Spleen (tissue), 11 donors: Measurements from ENCODE around the gene PRDM16. TPM values are rescaled to one million over a fixed set of nuclear protein-coding genes. Genes with fewer than 3 reads are reported as not detected.

Experiments
- DNase-seq: peaks from one replicate; pipeline ENCODE4 v3.0.0-alpha.2; 2020
- H3K27ac ChIP-seq, 8 donors: fragments of 200-600 bp; sonication (generic) in 7 of 8; 1 replicate in 4 of 8; 2 replicates in 4 of 8; pipeline versions ENCODE4 v1.5.0 to v1.8.0; 2016 to 2021; ENCODE audit warnings: inconsistent platforms in 4 of 8, mild to moderate bottlenecking in 4 of 8, moderate library complexity in 1 of 8
- H3K27me3 ChIP-seq, 7 donors: fragments of 200-600 bp; sonication (generic) in 6 of 7; replicated peaks in 1 of 7; 1 replicate in 4 of 7; 2 replicates in 3 of 7; pipeline versions ENCODE4 v1.5.0 to v1.8.0; 2016 to 2021; ENCODE audit warnings: inconsistent platforms in 3 of 7, mild to moderate bottlenecking in 1 of 7
- H3K36me3 ChIP-seq, 6 donors: fragments of 200-600 bp; sonication (generic) in 5 of 6; 1 replicate in 4 of 6; 2 replicates in 2 of 6; pipeline versions ENCODE4 v1.5.0 to v1.8.0; 2016 to 2021; ENCODE audit warnings: inconsistent platforms in 2 of 6
- H3K4me1 ChIP-seq, 6 donors: fragments of 200-600 bp; sonication (generic) in 5 of 6; 1 replicate in 3 of 6; 2 replicates in 3 of 6; pipeline versions ENCODE4 v1.5.0 to v1.8.0; 2016 to 2021; ENCODE audit warnings: inconsistent platforms in 3 of 6
- H3K4me3 ChIP-seq, 8 donors: fragments of 200-600 bp; sonication (generic) in 7 of 8; 1 replicate in 4 of 8; 2 replicates in 4 of 8; pipeline versions ENCODE4 v1.5.0 to v1.8.0; 2016 to 2021; ENCODE audit warnings: inconsistent platforms in 4 of 8, mild to moderate bottlenecking in 4 of 8, moderate library complexity in 2 of 8
- H3K9me3 ChIP-seq, 8 donors: fragments of 200-600 bp; sonication (generic) in 7 of 8; 1 replicate in 4 of 8; 2 replicates in 4 of 8; pipeline versions ENCODE4 v1.5.0 to v1.8.0; 2016 to 2021; ENCODE audit warnings: inconsistent platforms in 4 of 8
- CTCF ChIP-seq, 11 experiments: fragments of 200-600 bp in 7 of 11; fragments of 450-650 bp in 4 of 11; sonication (generic) in 4 of 11; IDR thresholded peaks in 8 of 11; conservative IDR thresholded peaks in 3 of 11; 1 replicate in 7 of 11; 2 replicates in 4 of 11; pipeline versions ENCODE4 v1.4.0 to v1.8.0; 2016 to 2021; ENCODE audit warnings: antibody characterized with exemption in 11 of 11, inconsistent platforms in 4 of 11, mild to moderate bottlenecking in 1 of 11
- POLR2A ChIP-seq, 3 donors: fragments of 450-650 bp; IDR thresholded peaks; one replicate each; pipeline ENCODE4 v1.5.1; 2017; ENCODE audit warnings: antibody characterized with exemption in 3 of 3, mild to moderate bottlenecking in 1 of 3
- POLR2AphosphoS5 ChIP-seq, 3 donors: sonication (generic); formaldehyde crosslinking; IDR thresholded peaks; one replicate each; pipeline ENCODE4 v1.5.1; 2017; ENCODE audit warnings: antibody characterized with exemption in 3 of 3
- WGBS, 5 donors: extraction: QIAGEN DNeasy Blood & Tissue Kit in 3 of 5; methylation state at CpG; one replicate each; pipeline versions ENCODE4 v1.1.5 to v1.1.7; 2013 to 2018; 5-methylcytosine and 5-hydroxymethylcytosine counted together
- intact Hi-C: fragments of 100-400 bp; cut with DNase I; formaldehyde crosslinking; loops from one replicate; pipeline ENCODE4 v1.15.0; 2023; ENCODE audit warnings: low total_unique reads
- polyA plus RNA-seq, 3 donors: library from polyadenylated mRNA; stranded (reverse); fragments of 200-250 nt; gene quantifications; one replicate each; pipeline ENCODE4 v1.2.1, GENCODE V29; 2013
- total RNA-seq, 7 donors: library from RNA; depleted of rRNA in 3 of 7; stranded (reverse); fragments of >200 nt in 3 of 7; fragmentation: NEBNext Ultra II Directional in 4 of 7; extraction: Animal tissue kit (Norgen Biotek cat#: 25700) in 4 of 7; gene quantifications; one replicate each; pipeline versions ENCODE4 v1.1.0 to v1.2.1, GENCODE V29; 2016 to 2021
- donor health status: healthy with polysubstance abuse.
- donor health status: DM: no; HTN: no; CAD: no; lungs with moderate emphysema.
- donor health status: DM: no; HTN: no; CAD: no.
- donor health status: Bipolar disorder and iron deficiency.
- donor health status: healthy.
- donor health status: DM: no; HTN: no; CAD: no.
- donor health status: DM: yes; HTN: yes; CAD: no.

PRDM16 gene
- total and polyA plus RNA-seq, 10 donors, result 0.43 to 3.2 (median 1.4) TPM

DNA sequence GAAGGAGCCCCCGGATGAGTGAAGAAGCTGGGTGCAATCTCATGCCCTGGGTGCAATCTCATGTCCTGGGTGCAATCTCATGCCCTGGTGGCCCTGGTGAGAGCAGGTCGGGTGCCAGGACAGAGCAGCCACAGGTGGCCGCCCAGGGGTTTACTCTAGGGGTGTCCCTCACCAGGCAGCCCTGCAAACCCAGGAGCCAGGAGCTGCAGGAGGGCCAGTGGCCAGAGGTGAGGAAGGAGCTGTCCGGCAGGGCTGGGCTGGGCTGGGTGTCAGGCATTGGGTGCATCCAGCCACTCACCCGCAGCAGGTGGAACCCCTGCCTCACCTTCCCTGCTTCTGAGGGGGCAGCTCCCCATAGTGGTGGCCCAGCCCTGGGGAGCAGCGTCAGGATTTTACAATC, 79.2 kb downstream of the PRDM16 start:
- Histone ChIP-seq H3K36me3 (no peaks in the 10 kb centered on the region), H3K27ac (no peak overlapping the region), H3K4me1 (no peaks in the 10 kb centered on the region), H3K4me3 (no peak overlapping the region), H3K27me3 (peaks cover 0 to 44% (median 0%) of the 10 kb centered on the region in 7 donors), H3K9me3 (no peaks in the 10 kb centered on the region)
- WGBS, 5 donors, result 80 to 100% (median 96%) methylated on average over 1 to 6 of the region's 6 CpGs
- no peak for DNase-seq
- intact Hi-C loops, result no loop called here
- no peak for TF ChIP-seq CTCF (IDR thresholded peaks at IDR 0.05 in 8 of 11, conservative IDR thresholded peaks at IDR 0.05 in 3 of 11)
- TF ChIP-seq POLR2A (IDR thresholded peaks at IDR 0.05), result no peak
- TF ChIP-seq POLR2AphosphoS5 (IDR thresholded peaks at IDR 0.05), result no peak

GRCh38 chr1:3149277-3149676, 80.3 kb downstream of the PRDM16 start:
- Histone ChIP-seq H3K36me3 (no peaks in the 10 kb centered on the region), H3K4me1 (peaks cover 0 to 4% (median 0%) of the 10 kb centered on the region in 6 donors), H3K9me3 (no peaks in the 10 kb centered on the region), H3K27ac (no peak overlapping the region), H3K27me3 (peaks cover 0 to 47% (median 0%) of the 10 kb centered on the region in 7 donors), H3K4me3 (no peak overlapping the region)
- WGBS, 5 donors, result 76 to 90% (median 82%) methylated on average over 7 to 8 of the region's 8 CpGs
- intact Hi-C loops, result no loop called here
- no peak for TF ChIP-seq POLR2A (IDR thresholded peaks at IDR 0.05)
- TF ChIP-seq CTCF (IDR thresholded peaks at IDR 0.05 in 8 of 11, conservative IDR thresholded peaks at IDR 0.05 in 3 of 11), result no peak
- no peak for TF ChIP-seq POLR2AphosphoS5 (IDR thresholded peaks at IDR 0.05)
- DNase-seq, result no peak

DNA sequence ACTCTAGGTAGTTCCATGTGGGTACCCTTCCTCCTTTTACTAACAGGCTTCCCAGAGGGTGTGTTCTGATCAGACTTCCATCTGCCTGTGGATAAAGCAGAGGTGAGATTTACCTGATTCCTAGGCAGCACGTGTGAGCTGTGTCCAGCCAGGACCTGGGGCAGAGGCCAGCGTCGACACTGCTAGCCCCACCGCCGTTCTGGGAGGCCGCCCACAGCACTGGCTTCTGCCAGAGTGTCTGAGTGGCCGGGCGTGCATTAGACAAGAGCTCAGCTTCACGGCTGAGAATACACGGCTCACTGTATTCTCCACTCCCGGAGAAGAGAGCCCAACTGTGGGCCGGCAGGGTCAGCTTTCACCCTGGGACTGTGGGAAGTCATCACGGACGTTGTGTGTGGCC, 82.5 kb downstream of the PRDM16 start:
- peaks cover 0 to 51% (median 9%) of the 10 kb centered on the region in 7 donors for H3K27me3 ChIP-seq
- H3K27ac ChIP-seq, result no peak overlapping the region
- H3K9me3 ChIP-seq, result no peaks in the 10 kb centered on the region
- H3K4me1 ChIP-seq, result peaks cover 0 to 14% (median 7%) of the 10 kb centered on the region in 6 donors
- no peaks in the 10 kb centered on the region for H3K36me3 ChIP-seq
- 87 to 100% (median 92%) methylated on average over 2 to 14 of the region's 14 CpGs for WGBS, 5 donors
- intact Hi-C loops, result no loop called here
- H3K4me3 ChIP-seq, result no peak overlapping the region
- no peak for TF ChIP-seq POLR2A (IDR thresholded peaks at IDR 0.05)
- TF ChIP-seq POLR2AphosphoS5 (IDR thresholded peaks at IDR 0.05), result no peak
- no peak for TF ChIP-seq CTCF (IDR thresholded peaks at IDR 0.05 in 8 of 11, conservative IDR thresholded peaks at IDR 0.05 in 3 of 11)
- DNase-seq, result no peak

DNA sequence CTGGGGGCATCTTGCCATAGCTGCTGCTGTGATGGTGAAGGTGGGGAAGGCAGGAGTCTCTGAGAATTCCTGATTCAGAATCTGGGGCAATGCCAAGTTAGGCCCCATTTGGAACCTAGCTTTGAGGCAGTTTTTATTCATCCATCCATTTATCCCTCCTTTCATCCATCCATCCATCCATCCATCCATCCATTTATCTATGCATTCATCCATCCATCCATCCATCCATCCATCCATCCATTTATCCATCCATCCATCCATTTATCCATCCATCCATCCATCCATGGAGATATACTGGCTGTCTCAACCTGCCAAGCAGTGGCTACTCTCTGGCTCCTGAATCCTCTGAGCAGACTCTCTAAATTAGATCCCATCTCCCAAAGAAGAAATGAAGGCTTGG, 83.1 kb downstream of the PRDM16 start:
- TF ChIP-seq CTCF (IDR thresholded peaks at IDR 0.05 in 8 of 11, conservative IDR thresholded peaks at IDR 0.05 in 3 of 11) (no peak), POLR2AphosphoS5 (IDR thresholded peaks at IDR 0.05) (no peak), POLR2A (IDR thresholded peaks at IDR 0.05) (no peak)
- DNase-seq, result no peak
- no peaks in the 10 kb centered on the region for H3K36me3 ChIP-seq
- H3K9me3 ChIP-seq, result no peaks in the 10 kb centered on the region
- H3K4me1 ChIP-seq, result peaks cover 0 to 14% (median 7%) of the 10 kb centered on the region in 6 donors
- no peak overlapping the region for H3K4me3 ChIP-seq
- intact Hi-C loops, result no loop called here
- no peak overlapping the region for H3K27ac ChIP-seq
- peaks cover 0 to 58% (median 9%) of the 10 kb centered on the region in 7 donors for H3K27me3 ChIP-seq
